ENCODE measurements around the gene LRRIQ4.

The LRRIQ4 gene

DNA sequence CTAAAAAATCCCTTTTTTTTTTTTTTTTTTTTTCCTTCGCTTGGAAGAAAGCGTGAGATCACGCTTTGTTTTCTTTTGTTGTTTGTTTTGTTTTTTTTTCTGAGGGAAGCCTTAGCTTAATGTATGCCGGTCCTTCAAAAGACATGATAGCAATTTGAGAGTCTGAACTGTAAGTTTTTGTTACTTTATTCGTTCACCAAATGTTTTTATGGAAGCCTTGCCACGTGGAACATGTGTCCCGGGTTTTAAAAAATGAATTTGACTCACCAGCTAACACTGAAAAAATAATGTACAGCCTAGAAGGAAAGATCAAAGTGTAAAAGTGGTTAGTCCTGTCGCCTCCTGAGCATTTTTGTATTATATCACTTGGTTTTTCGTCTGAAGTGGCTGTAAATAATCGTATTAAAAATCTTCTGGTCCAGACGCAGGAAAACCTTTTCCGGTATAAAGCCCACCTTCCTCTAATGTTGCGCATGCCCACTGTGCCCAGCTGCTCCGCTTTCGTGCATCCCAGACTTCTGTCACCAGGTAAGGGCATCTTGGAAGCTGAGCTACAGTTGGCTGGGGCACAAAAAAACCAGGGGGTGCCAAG, 40.3 kb upstream of the LRRIQ4 start:
- DNase-seq (ENCODE audit: low read depth) = peak; percentile 76
- H3K4me3 ChIP-seq (ENCODE audit: control insufficient read depth, low read depth, low read length) = peak overlapping the region; percentile 96
- TF ChIP-seq, protein P1, sequence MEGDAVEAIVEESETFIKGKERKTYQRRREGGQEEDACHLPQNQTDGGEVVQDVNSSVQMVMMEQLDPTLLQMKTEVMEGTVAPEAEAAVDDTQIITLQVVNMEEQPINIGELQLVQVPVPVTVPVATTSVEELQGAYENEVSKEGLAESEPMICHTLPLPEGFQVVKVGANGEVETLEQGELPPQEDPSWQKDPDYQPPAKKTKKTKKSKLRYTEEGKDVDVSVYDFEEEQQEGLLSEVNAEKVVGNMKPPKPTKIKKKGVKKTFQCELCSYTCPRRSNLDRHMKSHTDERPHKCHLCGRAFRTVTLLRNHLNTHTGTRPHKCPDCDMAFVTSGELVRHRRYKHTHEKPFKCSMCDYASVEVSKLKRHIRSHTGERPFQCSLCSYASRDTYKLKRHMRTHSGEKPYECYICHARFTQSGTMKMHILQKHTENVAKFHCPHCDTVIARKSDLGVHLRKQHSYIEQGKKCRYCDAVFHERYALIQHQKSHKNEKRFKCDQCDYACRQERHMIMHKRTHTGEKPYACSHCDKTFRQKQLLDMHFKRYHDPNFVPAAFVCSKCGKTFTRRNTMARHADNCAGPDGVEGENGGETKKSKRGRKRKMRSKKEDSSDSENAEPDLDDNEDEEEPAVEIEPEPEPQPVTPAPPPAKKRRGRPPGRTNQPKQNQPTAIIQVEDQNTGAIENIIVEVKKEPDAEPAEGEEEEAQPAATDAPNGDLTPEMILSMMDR (conservative IDR thresholded peaks at IDR 0.05; ENCODE audit: control insufficient read depth, insufficient read depth, low read depth, low read length) = no peak

DNA sequence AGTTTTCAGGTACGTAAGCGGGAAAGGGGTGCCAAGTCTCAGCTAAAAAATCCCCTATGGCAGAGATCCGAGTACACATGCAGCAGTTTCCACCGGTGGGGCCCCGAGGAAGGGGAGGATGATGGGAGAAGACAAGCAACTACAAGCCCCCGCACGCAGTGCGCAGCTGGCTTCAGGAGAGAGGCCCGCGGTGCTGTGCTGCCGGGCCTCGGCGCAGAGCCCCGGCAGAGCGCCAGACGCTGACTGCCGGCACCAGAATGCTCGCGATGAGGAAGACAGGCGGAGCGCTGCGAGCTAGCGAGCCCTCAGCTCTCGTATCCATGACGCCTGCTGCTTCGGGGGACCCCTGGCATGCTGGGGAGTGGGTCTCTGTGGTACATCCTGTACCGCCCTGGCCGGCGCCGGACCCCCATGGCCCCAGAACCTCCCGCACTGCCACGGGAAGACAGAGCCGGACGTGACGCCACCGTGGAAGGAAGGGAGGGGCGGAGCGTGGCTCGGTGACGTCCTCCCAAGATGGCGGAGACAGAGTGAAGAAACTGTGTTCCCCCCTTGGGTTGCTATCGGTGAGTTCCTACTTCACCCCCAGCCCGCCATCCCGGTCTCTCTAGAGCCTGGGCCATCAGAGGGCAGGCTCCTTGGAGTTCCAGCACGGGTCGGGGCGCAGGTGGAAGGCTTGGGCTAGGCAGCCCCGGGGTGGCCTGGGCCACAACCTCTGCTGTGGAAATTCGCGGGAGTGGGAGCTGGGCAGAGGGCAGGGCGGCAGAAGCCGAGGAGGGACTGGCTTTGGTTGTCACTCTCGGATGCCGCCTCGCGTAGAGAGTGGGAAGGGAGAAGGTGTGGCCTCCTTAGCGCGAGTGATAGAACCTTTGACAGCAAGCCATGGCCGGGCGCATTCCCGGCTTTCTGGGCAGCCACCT, 39.5 kb upstream of the LRRIQ4 start, which contains the start of gene MYNN:
Gene MYNN, plus strand, starts transcription at position 500 of the 920 bp plus-strand sequence. CDS start 900 bp downstream, outside the sequence.
- peak within 1 kb of the TSS; percentile 96 for H3K4me3 ChIP-seq (ENCODE audit: control insufficient read depth, low read depth, low read length)
- peak; percentile 88 for DNase-seq (ENCODE audit: low read depth)
- TF ChIP-seq, protein P1 (conservative IDR thresholded peaks at IDR 0.05; ENCODE audit: control insufficient read depth, insufficient read depth, low read depth, low read length) = no peak

DNA sequence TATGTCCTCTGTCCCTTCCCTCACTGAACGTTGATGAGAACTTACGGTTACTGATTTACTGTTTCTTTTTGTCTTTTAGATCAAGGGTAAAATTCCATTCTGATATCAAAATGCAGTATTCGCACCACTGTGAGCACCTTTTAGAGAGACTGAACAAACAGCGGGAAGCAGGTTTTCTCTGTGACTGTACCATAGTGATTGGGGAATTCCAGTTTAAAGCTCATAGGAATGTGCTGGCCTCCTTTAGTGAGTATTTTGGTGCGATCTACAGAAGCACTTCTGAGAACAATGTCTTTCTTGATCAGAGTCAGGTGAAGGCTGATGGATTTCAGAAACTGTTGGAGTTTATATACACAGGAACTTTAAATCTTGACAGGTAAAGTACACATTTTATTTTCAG, 38.5 kb upstream of the LRRIQ4 start:
- no peak for DNase-seq (ENCODE audit: low read depth)
- TF ChIP-seq, protein P1 (conservative IDR thresholded peaks at IDR 0.05; ENCODE audit: control insufficient read depth, insufficient read depth, low read depth, low read length) = no peak
- H3K4me3 ChIP-seq (ENCODE audit: control insufficient read depth, low read depth, low read length) = peak overlapping the region; percentile 96

DNA sequence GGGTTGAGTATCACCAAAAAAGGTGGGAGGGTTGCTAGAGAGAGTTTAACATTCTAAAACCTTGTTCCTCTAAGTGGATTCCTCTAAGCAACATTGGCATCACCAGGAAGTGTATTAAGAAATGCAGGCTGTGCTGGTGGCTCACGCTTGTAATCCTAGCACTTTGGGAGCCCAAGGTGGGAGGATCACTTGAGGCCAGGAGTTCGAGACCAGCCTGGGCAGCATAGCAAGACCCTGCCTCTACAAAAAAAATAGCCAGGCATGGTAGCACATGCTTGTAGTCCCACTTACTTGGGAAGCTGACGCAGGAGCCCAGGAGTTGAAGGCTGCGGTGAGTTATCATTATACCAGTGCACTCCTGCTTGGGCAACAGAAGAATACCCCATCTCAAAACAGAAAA, 34.8 kb upstream of the LRRIQ4 start:
- DNase-seq (ENCODE audit: low read depth) = no peak
- no peak overlapping the region for H3K4me3 ChIP-seq (ENCODE audit: control insufficient read depth, low read depth, low read length)
- TF ChIP-seq, protein P1 (conservative IDR thresholded peaks at IDR 0.05; ENCODE audit: control insufficient read depth, insufficient read depth, low read depth, low read length) = no peak

DNA sequence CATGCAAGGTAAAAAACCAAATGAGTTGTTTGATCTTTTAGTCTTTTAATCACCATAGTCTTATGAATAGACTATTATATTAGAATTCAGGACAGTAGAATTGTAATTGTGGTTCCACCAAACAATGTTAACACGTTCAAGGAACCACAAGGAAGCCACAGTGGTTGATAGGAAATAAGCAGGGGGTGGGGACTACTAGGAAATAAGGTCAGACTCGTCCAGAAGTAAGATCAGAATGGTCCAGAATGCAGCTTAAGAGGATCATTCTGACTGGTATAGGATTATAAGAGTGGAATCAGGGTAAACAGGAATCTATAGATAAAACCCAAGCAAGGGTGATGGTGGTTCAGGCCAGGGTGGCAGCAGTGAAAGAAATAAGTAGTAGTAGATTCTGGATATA, 31.9 kb upstream of the LRRIQ4 start:
- TF ChIP-seq, protein P1 (conservative IDR thresholded peaks at IDR 0.05; ENCODE audit: control insufficient read depth, insufficient read depth, low read depth, low read length) = no peak
- no peak for DNase-seq (ENCODE audit: low read depth)
- H3K4me3 ChIP-seq (ENCODE audit: control insufficient read depth, low read depth, low read length) = no peak overlapping the region

DNA sequence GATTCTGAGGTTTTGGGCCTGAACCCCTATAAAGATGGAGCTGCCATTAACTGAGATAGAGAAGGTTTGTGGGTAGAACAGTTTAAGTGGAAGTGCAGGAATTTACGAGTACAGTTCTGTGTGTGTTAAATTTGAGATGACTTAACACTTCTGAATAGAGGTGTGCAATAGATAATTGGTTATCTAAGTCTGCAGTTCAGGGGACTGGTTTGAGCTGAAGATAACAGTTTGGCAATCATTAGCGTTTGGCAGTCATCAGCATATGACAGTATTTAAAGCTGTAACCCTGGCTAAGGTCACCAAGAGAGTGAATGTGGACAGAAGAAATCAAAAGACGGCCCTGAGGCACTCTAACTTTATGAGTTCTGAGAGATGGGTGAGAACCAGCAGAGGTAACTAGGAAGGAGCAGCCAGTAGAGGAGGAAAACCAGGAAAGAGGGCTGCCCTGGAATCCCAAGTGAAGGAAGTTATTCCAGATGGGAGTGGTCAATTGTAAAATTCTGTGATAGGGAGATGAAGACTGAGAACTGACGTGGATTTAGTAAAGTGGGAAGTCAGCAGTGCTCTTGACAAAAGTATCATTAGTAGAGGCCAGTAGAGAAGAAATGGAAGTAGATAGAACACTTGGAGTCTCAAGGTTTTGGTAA, 31.3 kb upstream of the LRRIQ4 start:
- TF ChIP-seq, protein P1 (conservative IDR thresholded peaks at IDR 0.05; ENCODE audit: control insufficient read depth, insufficient read depth, low read depth, low read length) = no peak
- DNase-seq (ENCODE audit: low read depth) = no peak
- no peak overlapping the region for H3K4me3 ChIP-seq (ENCODE audit: control insufficient read depth, low read depth, low read length)

Data from fibroblast of mammary gland (primary cell).